SK-N-SH treated with all-trans-retinoic acid at 6 μM for 48 hours (cell line): ENCODE data around the gene EGFL7.

ENCODE experiments used
- ATAC-seq: fragments of 200-7000 bp; cut with Tn5 transposase; 3 replicates; pipeline ENCODE4 v1.9.1; 2020; ENCODE audit warnings: mild to moderate bottlenecking, moderate library complexity
- ARNTL ChIP-seq: fragments of 450-650 bp; formaldehyde crosslinking; IDR thresholded peaks from 2 replicates; pipeline ENCODE4 v1.5.0; 2020; ENCODE audit warnings: low read depth, mild to moderate bottlenecking, moderate library complexity, borderline replicate concordance
- BACH2 ChIP-seq: fragments of 250-450 bp; sonication (Bioruptor Pico); IDR thresholded peaks from 2 replicates; pipeline ENCODE4 v1.9.0; 2021; ENCODE audit warnings: mild to moderate bottlenecking, borderline replicate concordance
- CREB5 ChIP-seq: fragments of 250-450 bp; sonication (Bioruptor Pico); IDR thresholded peaks from 2 replicates; pipeline ENCODE4 v1.5.1; 2020; ENCODE audit warnings: low read depth, mild to moderate bottlenecking, moderate library complexity
- CSDC2 ChIP-seq: fragments of 250-450 bp; sonication (Bioruptor Pico); IDR thresholded peaks from 2 replicates; pipeline ENCODE4 v1.5.0; 2020; ENCODE audit warnings: mild to moderate bottlenecking, moderate library complexity
- ESRRG ChIP-seq: fragments of 250-450 bp; sonication (Bioruptor Pico); IDR thresholded peaks from 2 replicates; pipeline ENCODE4 v1.6.1; 2021; ENCODE audit warnings: mild to moderate bottlenecking
- GLIS3 ChIP-seq: fragments of 250-450 bp; sonication (Bioruptor Pico); IDR thresholded peaks from 2 replicates; pipeline ENCODE4 v1.5.0; 2020; ENCODE audit warnings: mild to moderate bottlenecking, moderate library complexity
- ISL1 ChIP-seq: fragments of 250-450 bp; sonication (Bioruptor Pico); IDR thresholded peaks from 2 replicates; pipeline ENCODE4 v2.1.2; 2022; ENCODE audit warnings: mild to moderate bottlenecking, moderate library complexity
- PPARA ChIP-seq: fragments of 250-450 bp; sonication (Bioruptor Pico); IDR thresholded peaks from 2 replicates; pipeline ENCODE4 v1.5.0; 2020; ENCODE audit warnings: mild to moderate bottlenecking, borderline replicate concordance
- RARB ChIP-seq: fragments of 250-450 bp; sonication (Bioruptor Pico); IDR thresholded peaks from 2 replicates; pipeline ENCODE4 v1.8.0; 2021; ENCODE audit warnings: mild to moderate bottlenecking, moderate library complexity
- TCF4 ChIP-seq: fragments of 250-450 bp; sonication (Bioruptor Pico); IDR thresholded peaks from 2 replicates; pipeline ENCODE4 v1.8.0; 2021; ENCODE audit warnings: mild to moderate bottlenecking, moderate library complexity, borderline replicate concordance
- TOX ChIP-seq: fragments of 250-450 bp; sonication (Bioruptor Pico); IDR thresholded peaks from 2 replicates; pipeline ENCODE4 v1.8.0; 2021; ENCODE audit warnings: mild to moderate bottlenecking, moderate library complexity, borderline replicate concordance
- ZC3H10 ChIP-seq: fragments of 250-450 bp; sonication (Bioruptor Pico); IDR thresholded peaks from 2 replicates; pipeline ENCODE4 v1.5.1; 2021; ENCODE audit warnings: mild to moderate bottlenecking, moderate library complexity
- ZFP3 ChIP-seq: fragments of 250-450 bp; sonication (Bioruptor Pico); IDR thresholded peaks from 2 replicates; pipeline ENCODE4 v1.5.0; 2020; ENCODE audit warnings: mild to moderate bottlenecking, moderate library complexity
- ZNF565 ChIP-seq: fragments of 450-650 bp; formaldehyde crosslinking; conservative IDR thresholded peaks from 2 replicates; pipeline ENCODE4 v1.5.0; 2020; ENCODE audit warnings: low read depth, mild to moderate bottlenecking, moderate library complexity
- ZNF70 ChIP-seq: fragments of 450-650 bp; formaldehyde crosslinking; IDR thresholded peaks from 2 replicates; pipeline ENCODE4 v1.5.0; 2020; ENCODE audit warnings: mild to moderate bottlenecking, moderate library complexity
- ZNF8 ChIP-seq: fragments of 450-650 bp; formaldehyde crosslinking; IDR thresholded peaks from 2 replicates; pipeline ENCODE4 v1.5.0; 2020; ENCODE audit warnings: mild to moderate bottlenecking, moderate library complexity
- TF ChIP-seq, protein P1 (sequence below): fragments of 250-450 bp; sonication (Bioruptor Pico); IDR thresholded peaks from 2 replicates; pipeline ENCODE4 v1.5.1; 2021; ENCODE audit warnings: mild to moderate bottlenecking, moderate library complexity
- TF ChIP-seq, protein P2 (sequence below): fragments of 250-450 bp; sonication (Bioruptor Pico); IDR thresholded peaks from 2 replicates; pipeline ENCODE4 v1.8.0; 2020; ENCODE audit warnings: mild to moderate bottlenecking, moderate library complexity, borderline replicate concordance

Gene EGFL7

GRCh38 chr9:136662656-136663581 lies at the start of gene EGFL7:
EGFL7 (plus strand) TSS chr9:136662916; CDS start chr9:136668283, 5,367 bp downstream.
- TF ChIP-seq ZNF8, result no peak
- TF ChIP-seq ESRRG (CRISPR knock-in tag), result no peak
- TF ChIP-seq, protein P1, sequence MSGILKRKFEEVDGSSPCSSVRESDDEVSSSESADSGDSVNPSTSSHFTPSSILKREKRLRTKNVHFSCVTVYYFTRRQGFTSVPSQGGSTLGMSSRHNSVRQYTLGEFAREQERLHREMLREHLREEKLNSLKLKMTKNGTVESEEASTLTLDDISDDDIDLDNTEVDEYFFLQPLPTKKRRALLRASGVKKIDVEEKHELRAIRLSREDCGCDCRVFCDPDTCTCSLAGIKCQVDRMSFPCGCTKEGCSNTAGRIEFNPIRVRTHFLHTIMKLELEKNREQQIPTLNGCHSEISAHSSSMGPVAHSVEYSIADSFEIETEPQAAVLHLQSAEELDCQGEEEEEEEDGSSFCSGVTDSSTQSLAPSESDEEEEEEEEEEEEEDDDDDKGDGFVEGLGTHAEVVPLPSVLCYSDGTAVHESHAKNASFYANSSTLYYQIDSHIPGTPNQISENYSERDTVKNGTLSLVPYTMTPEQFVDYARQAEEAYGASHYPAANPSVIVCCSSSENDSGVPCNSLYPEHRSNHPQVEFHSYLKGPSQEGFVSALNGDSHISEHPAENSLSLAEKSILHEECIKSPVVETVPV, result no peak
- TF ChIP-seq ZNF565 (CRISPR knock-in tag), result no peak
- no peak for TF ChIP-seq TCF4 (CRISPR knock-in tag)
- TF ChIP-seq ARNTL (CRISPR knock-in tag), result no peak
- TF ChIP-seq, protein P2, sequence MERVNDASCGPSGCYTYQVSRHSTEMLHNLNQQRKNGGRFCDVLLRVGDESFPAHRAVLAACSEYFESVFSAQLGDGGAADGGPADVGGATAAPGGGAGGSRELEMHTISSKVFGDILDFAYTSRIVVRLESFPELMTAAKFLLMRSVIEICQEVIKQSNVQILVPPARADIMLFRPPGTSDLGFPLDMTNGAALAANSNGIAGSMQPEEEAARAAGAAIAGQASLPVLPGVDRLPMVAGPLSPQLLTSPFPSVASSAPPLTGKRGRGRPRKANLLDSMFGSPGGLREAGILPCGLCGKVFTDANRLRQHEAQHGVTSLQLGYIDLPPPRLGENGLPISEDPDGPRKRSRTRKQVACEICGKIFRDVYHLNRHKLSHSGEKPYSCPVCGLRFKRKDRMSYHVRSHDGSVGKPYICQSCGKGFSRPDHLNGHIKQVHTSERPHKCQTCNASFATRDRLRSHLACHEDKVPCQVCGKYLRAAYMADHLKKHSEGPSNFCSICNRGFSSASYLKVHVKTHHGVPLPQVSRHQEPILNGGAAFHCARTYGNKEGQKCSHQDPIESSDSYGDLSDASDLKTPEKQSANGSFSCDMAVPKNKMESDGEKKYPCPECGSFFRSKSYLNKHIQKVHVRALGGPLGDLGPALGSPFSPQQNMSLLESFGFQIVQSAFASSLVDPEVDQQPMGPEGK (CRISPR knock-in tag), result no peak
- TF ChIP-seq ISL1 (CRISPR knock-in tag), result no peak
- no peak for TF ChIP-seq TOX (CRISPR knock-in tag)
- no peak for TF ChIP-seq ZNF70
- TF ChIP-seq CSDC2 (CRISPR knock-in tag), result no peak
- no peak for TF ChIP-seq ZFP3 (CRISPR knock-in tag)
- no peak for TF ChIP-seq ZC3H10
- no peak for TF ChIP-seq PPARA (CRISPR knock-in tag)
- no peak for TF ChIP-seq CREB5 (CRISPR knock-in tag)
- no peak for TF ChIP-seq GLIS3 (CRISPR knock-in tag)
- no peak for TF ChIP-seq BACH2 (CRISPR knock-in tag)
- no peak for ATAC-seq

- no peak for ATAC-seq
Observed at GRCh38 chr9:136613824-136614371, 48.8 kb upstream of the EGFL7 start.

DNA sequence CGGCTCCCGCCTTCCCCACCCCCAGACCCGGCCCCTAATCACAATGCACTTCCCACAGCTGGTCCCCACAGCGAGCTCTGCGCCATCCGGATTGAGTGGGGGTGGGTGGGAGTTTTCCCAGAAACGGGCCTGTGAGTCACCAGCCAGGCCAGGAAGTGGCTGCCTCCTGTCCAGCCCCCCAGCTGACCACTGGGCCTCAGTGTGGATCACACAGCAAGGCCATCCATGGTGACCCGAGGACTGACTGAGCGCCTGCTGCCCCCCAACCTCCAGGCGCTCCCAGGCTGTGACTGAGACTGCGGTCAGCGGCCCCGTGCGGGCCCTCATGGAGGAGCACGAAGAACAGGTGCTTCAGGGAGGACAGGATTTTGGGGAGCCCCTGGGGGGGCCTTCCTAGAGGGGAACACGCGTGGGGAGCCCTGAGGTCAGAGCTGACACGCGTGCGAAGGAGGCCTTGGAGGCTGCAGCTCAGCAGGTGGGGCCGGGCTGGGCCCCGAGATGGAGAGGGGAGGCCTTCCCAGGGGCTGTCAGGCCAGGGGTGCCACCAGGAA lies 48.3 kb upstream of the EGFL7 start:
- TF ChIP-seq ZFP3 (CRISPR knock-in tag) (0 out of 2 replicates have a peak, but pooled peaks have one; percentile 21), PPARA (CRISPR knock-in tag) (no peak)
- TF ChIP-seq, all 23 proteins: peak for 1
- peak; percentile 79 for ATAC-seq

More at GRCh38 chr9:136613824-136614371, 48.8 kb upstream of the EGFL7 start:
- TF ChIP-seq ARNTL (CRISPR knock-in tag) (no peak), CSDC2 (CRISPR knock-in tag) (no peak), ZFP3 (CRISPR knock-in tag) (no peak)
- TF ChIP-seq, protein P2 (CRISPR knock-in tag), result no peak

DNA sequence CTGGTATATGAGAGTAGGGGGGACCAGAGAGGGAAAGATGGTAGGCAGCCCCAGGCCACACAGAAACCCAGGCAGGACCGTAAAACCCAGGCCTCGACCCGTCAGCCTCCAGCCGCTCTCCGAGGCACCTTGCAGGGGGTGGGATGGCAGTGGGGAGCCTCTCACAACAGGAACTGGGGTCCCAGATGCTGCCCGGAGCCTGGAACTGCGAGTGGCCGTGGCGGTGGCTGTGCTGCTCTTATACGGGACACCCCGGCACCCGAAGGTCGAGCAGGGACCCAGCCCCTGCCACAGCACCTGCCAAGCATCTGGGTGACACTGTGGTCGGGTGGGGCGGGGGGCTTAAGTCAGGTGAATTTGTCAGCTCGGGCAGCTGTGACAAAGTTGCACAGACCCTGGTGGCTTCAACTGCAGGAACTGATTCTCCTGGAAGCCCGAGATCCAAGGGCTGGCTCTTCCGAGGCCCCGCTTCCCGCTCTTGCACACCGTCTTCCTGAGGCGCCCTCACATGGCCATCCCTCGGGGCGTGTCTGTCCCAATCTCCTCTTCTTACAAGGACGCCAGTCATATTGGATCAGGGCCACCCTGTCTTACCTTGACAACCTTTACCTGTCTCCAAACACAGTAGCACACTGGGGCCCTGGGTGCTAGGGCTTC lies 47.6 kb upstream of the EGFL7 start:
- ATAC-seq, result no peak; the same call in 2 of the 3 replicates

More for the DNA sequence above, 47.6 kb upstream of the EGFL7 start:
- TF ChIP-seq ZC3H10 (no peak), RARB (no peak)
